ENCODE measurements around the gene AQP2.

The AQP2 gene
- 0 reads per million in 4 donors for total RNA-seq

GRCh38 chr12:49950273-49951251 lies at the start of gene AQP2:
Gene AQP2 (plus strand): TSS chr12:49950737. CDS start chr12:49950831, 94 bp downstream.
- no peak for DNase-seq

- no peak for DNase-seq
Measured at GRCh38 chr12:49901026-49901425, 49.5 kb upstream of the AQP2 start.

GRCh38 chr12:49901986-49902385 lies 48.6 kb upstream of the AQP2 start:
- DNase-seq = no peak

- no peak for DNase-seq
Measured at GRCh38 chr12:49902399-49903350, 47.9 kb upstream of the AQP2 start.

GRCh38 chr12:49903351-49903699 lies 47.2 kb upstream of the AQP2 start:
- no peak for DNase-seq

- DNase-seq = peak in 3 of 5 donors; percentile 16 to 53 (median 18)
Measured at GRCh38 chr12:49903700-49904423, 46.7 kb upstream of the AQP2 start, which contains the start of gene FAIM2. Gene FAIM2 (minus strand): TSS chr12:49903900. CDS start chr12:49903792, 108 bp downstream.

GRCh38 chr12:49904601-49905000 lies 45.9 kb upstream of the AQP2 start:
- no peak for DNase-seq

GRCh38 chr12:49905718-49906314 lies 44.7 kb upstream of the AQP2 start:
- DNase-seq = no peak

- no peak for DNase-seq
Measured at GRCh38 chr12:49907352-49907751, 43.2 kb upstream of the AQP2 start.

- no peak for DNase-seq
Measured at GRCh38 chr12:49909356-49909755, 41.2 kb upstream of the AQP2 start.

GRCh38 chr12:49909826-49910225 lies 40.7 kb upstream of the AQP2 start:
- DNase-seq = no peak

GRCh38 chr12:49910331-49911212 lies 40.0 kb upstream of the AQP2 start:
- DNase-seq = no peak

GRCh38 chr12:49911213-49911605 lies 39.3 kb upstream of the AQP2 start:
- no peak for DNase-seq

GRCh38 chr12:49912345-49913255 lies 37.9 kb upstream of the AQP2 start:
- DNase-seq = no peak

GRCh38 chr12:49916129-49916919 lies 34.2 kb upstream of the AQP2 start:
- no peak for DNase-seq

GRCh38 chr12:49917166-49917787 lies 33.3 kb upstream of the AQP2 start:
- no peak for DNase-seq

- DNase-seq = no peak
Measured at GRCh38 chr12:49917788-49918173, 32.8 kb upstream of the AQP2 start.

GRCh38 chr12:49920241-49920914 lies 30.2 kb upstream of the AQP2 start:
- DNase-seq = no peak

All from T-helper 1 cell (primary cell).